GM12878 (cell line): ENCODE measurements around the gene DTD1. TPM values are rescaled to one million over a fixed set of nuclear protein-coding genes. Genes with fewer than 3 reads are reported as not detected.
A peak's percentile ranks its signal among the peaks of the same experiment; 100 is the strongest.

Source experiments
- ASH2L ChIP-seq: fragments of 300-600, 200-600 bp; sonication (generic); IDR thresholded peaks from 2 replicates; pipeline ENCODE4 v1.6.1; 2017; ENCODE audit warnings: low read depth, mild to moderate bottlenecking, borderline replicate concordance
- ATF3 ChIP-seq: IDR thresholded peaks from 2 replicates; pipeline ENCODE4 v1.6.1; 2011; ENCODE audit warnings: low read depth, mild to moderate bottlenecking, low read length, moderate library complexity, borderline replicate concordance; ENCODE audit errors: extremely low read depth
- EGR1 ChIP-seq, 2 experiments: IDR thresholded peaks; 1 replicate in 1 of 2; 2 replicates in 1 of 2; pipeline ENCODE4 v1.6.1; 2011 to 2012; ENCODE audit warnings: low read depth in 2 of 2, low read length in 2 of 2, borderline replicate concordance in 1 of 2, mild to moderate bottlenecking in 1 of 2, moderate library complexity in 1 of 2
- EP300 ChIP-seq, 2 experiments: fragments of 150-350 bp in 1 of 2; IDR thresholded peaks; 2 replicates each; pipeline ENCODE4 v1.6.1; 2011 to 2012; ENCODE audit warnings: low read depth in 2 of 2, low read length in 2 of 2, borderline replicate concordance in 1 of 2, improper control_type of control experiment in 1 of 2, inconsistent platforms in 1 of 2; ENCODE audit not compliant: control insufficient read depth in 1 of 2
- ETV6 ChIP-seq, 2 experiments: fragments of 450-650 bp in 1 of 2; IDR thresholded peaks in 1 of 2; conservative IDR thresholded peaks in 1 of 2; 2 replicates each; pipeline ENCODE4 v1.6.1; 2014; ENCODE audit warnings: antibody characterized with exemption in 1 of 2, borderline replicate concordance in 1 of 2, low read depth in 1 of 2, mild to moderate bottlenecking in 1 of 2, moderate library complexity in 1 of 2
- EZH2 ChIP-seq: IDR thresholded peaks from 2 replicates; pipeline ENCODE4 v1.6.1; 2012; ENCODE audit warnings: low read depth, mild to moderate bottlenecking, control low read depth, inconsistent platforms, low read length, borderline replicate concordance; ENCODE audit not compliant: control insufficient read depth
- FOXK2 ChIP-seq: fragments of 450-650 bp; IDR thresholded peaks from 2 replicates; pipeline ENCODE4 v1.6.1; 2017; ENCODE audit warnings: mild to moderate bottlenecking, moderate library complexity
- GABPA ChIP-seq: IDR thresholded peaks from 2 replicates; pipeline ENCODE4 v1.6.1; 2014; ENCODE audit warnings: antibody characterized with exemption, low read depth, mild to moderate bottlenecking, inconsistent platforms
- IKZF2 ChIP-seq, 2 experiments: fragments of 450-650 bp; IDR thresholded peaks; 2 replicates each; pipeline ENCODE4 v1.6.1; 2017; ENCODE audit warnings: mild to moderate bottlenecking in 2 of 2, moderate library complexity in 2 of 2
- IRF4 ChIP-seq: IDR thresholded peaks from 2 replicates; pipeline ENCODE4 v1.6.1; 2011; ENCODE audit warnings: low read depth, low read length
- IRF5 ChIP-seq: fragments of 450-650 bp; IDR thresholded peaks from 2 replicates; pipeline ENCODE4 v1.6.1; 2017; ENCODE audit warnings: borderline replicate concordance
- KAT2A ChIP-seq: conservative IDR thresholded peaks from 2 replicates; pipeline ENCODE4 v1.6.1; 2011; ENCODE audit warnings: low read depth, low read length; ENCODE audit not compliant: control insufficient read depth
- MYB ChIP-seq: fragments of 150-350 bp; IDR thresholded peaks from 2 replicates; pipeline ENCODE4 v1.6.1; 2014; ENCODE audit warnings: mild to moderate bottlenecking, low read depth, low read length, borderline replicate concordance
- NFIC ChIP-seq: IDR thresholded peaks from 2 replicates; pipeline ENCODE4 v1.6.1; 2012; ENCODE audit warnings: low read depth, mild to moderate bottlenecking, inconsistent platforms, low read length, moderate library complexity
- NR2C1 ChIP-seq: fragments of 450-650 bp; IDR thresholded peaks from 2 replicates; pipeline ENCODE4 v1.6.1; 2017; ENCODE audit warnings: antibody characterized with exemption, mild to moderate bottlenecking, moderate library complexity
- RAD51 ChIP-seq: fragments of 450-650 bp; IDR thresholded peaks from 2 replicates; pipeline ENCODE4 v1.6.1; 2016; ENCODE audit warnings: moderate library complexity, mild to moderate bottlenecking, inconsistent platforms
- SMAD1 ChIP-seq: fragments of 450-650 bp; IDR thresholded peaks from 2 replicates; pipeline ENCODE4 v1.6.1; 2018; ENCODE audit warnings: mild to moderate bottlenecking, low read depth; ENCODE audit not compliant: partially characterized antibody
- SMC3 ChIP-seq: IDR thresholded peaks from 2 replicates; pipeline ENCODE4 v1.6.1; 2011; ENCODE audit warnings: low read length, improper control_type of control experiment, borderline replicate concordance
- SPI1 ChIP-seq: IDR thresholded peaks from 2 replicates; pipeline ENCODE4 v1.6.1; 2011; ENCODE audit warnings: low read depth, mild to moderate bottlenecking, low read length, moderate library complexity, borderline replicate concordance; ENCODE audit not compliant: insufficient read depth
- TBL1XR1 ChIP-seq: IDR thresholded peaks from 2 replicates; pipeline ENCODE4 v1.6.1; 2012; ENCODE audit warnings: low read depth, low read length, improper control_type of control experiment
- TCF12 ChIP-seq: IDR thresholded peaks from 2 replicates; pipeline ENCODE4 v1.6.1; 2011; ENCODE audit warnings: low read depth, mild to moderate bottlenecking, low read length
- TCF7 ChIP-seq: IDR thresholded peaks from 2 replicates; pipeline ENCODE4 v1.6.1; 2014; ENCODE audit warnings: antibody characterized with exemption, borderline replicate concordance
- ZNF207 ChIP-seq: fragments of 450-650 bp; IDR thresholded peaks from 2 replicates; pipeline ENCODE4 v1.6.1; 2014; ENCODE audit warnings: antibody characterized with exemption, mild to moderate bottlenecking, borderline replicate concordance
- polyA plus RNA-seq, 11 experiments: library from polyadenylated mRNA; depleted of rRNA in 4 of 11; unstranded in 6 of 11; stranded (reverse) in 5 of 11; fragments of >200 nt; fragmentation: Nextera tagmentation in 4 of 11; fragmentation: Illumina TruSeq in 1 of 11; extraction: Ambion mirVana in 4 of 11; extraction: Trizol in 1 of 11; gene quantifications; 1 replicate in 1 of 11; 2 replicates in 10 of 11; pipeline versions ENCODE4 v1.2.1 to v1.2.3, GENCODE V29; 2011 to 2016; ENCODE audit warnings: inconsistent platforms in 2 of 11, missing spikeins in 2 of 11, low read depth in 1 of 11
- total RNA-seq, 4 experiments: library from RNA; depleted of rRNA in 3 of 4; stranded (reverse); fragments of >200 nt in 3 of 4; fragmentation: Illumina TruSeq in 1 of 4; extraction: Trizol in 1 of 4; gene quantifications; 2 replicates each; pipeline versions ENCODE4 v1.2.1 to v1.2.3, GENCODE V29; 2013 to 2021
- TF ChIP-seq, protein P1 (sequence below): IDR thresholded peaks from 2 replicates; pipeline ENCODE4 v1.6.1; 2012; ENCODE audit warnings: low read length, inconsistent platforms
- TF ChIP-seq, protein P2 (sequence below): fragments of 450-650 bp; IDR thresholded peaks from 2 replicates; pipeline ENCODE4 v1.6.1; 2017; ENCODE audit warnings: mild to moderate bottlenecking, low read depth, inconsistent platforms; ENCODE audit not compliant: poor library complexity, severe bottlenecking

Gene DTD1
- total and polyA plus RNA-seq, 10 of the 15 experiments (the other 5 are each of a cell fraction or from before 2014, with no cell fraction given): 24.3 to 99.8 (median 63.3) TPM

GRCh38 chr20:18754030-18754652 lies 166.3 kb downstream of the DTD1 start (continued):
- TF ChIP-seq, protein P1, sequence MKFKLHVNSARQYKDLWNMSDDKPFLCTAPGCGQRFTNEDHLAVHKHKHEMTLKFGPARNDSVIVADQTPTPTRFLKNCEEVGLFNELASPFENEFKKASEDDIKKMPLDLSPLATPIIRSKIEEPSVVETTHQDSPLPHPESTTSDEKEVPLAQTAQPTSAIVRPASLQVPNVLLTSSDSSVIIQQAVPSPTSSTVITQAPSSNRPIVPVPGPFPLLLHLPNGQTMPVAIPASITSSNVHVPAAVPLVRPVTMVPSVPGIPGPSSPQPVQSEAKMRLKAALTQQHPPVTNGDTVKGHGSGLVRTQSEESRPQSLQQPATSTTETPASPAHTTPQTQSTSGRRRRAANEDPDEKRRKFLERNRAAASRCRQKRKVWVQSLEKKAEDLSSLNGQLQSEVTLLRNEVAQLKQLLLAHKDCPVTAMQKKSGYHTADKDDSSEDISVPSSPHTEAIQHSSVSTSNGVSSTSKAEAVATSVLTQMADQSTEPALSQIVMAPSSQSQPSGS: peak; percentile 59; the same call in 1 of the 2 replicates
- TF ChIP-seq EGR1 (IDR thresholded peaks at IDR 0.05; ENCODE audit: borderline replicate concordance in 1 of 2, low read depth in 2 of 2, low read length in 2 of 2): 0 out of 3 replicates have a peak, but pooled peaks of 1 of the 2 experiments have one; percentile 39
- no peak; a peak in 1 of 4 replicates for TF ChIP-seq ETV6 (conservative IDR thresholded peaks at IDR 0.05 in 1 of 2, IDR thresholded peaks at IDR 0.05 in 1 of 2; ENCODE audit: borderline replicate concordance in 1 of 2, low read depth in 1 of 2)
- no peak for TF ChIP-seq KAT2A
- TF ChIP-seq IKZF2 (IDR thresholded peaks at IDR 0.05): peak; percentile 59 to 68; a peak in 2 of 4 replicates
- TF ChIP-seq IRF5: no peak
- peak; percentile 37; the same call in 1 of the 2 replicates for TF ChIP-seq NFIC
- TF ChIP-seq ATF3: no peak
- no peak for TF ChIP-seq MYB
- no peak for TF ChIP-seq NR2C1
- peak; percentile 25 to 69; a peak in 2 of 4 replicates for TF ChIP-seq EP300 (IDR thresholded peaks at IDR 0.05; ENCODE audit: borderline replicate concordance in 1 of 2, control insufficient read depth in 1 of 2, low read depth in 2 of 2, low read length in 2 of 2)
- no peak for TF ChIP-seq GABPA
- no peak for TF ChIP-seq SPI1
- peak; percentile 67; the same call in 1 of the 2 replicates for TF ChIP-seq TBL1XR1
- TF ChIP-seq EZH2: no peak
- TF ChIP-seq TCF7: no peak
- TF ChIP-seq, protein P2, sequence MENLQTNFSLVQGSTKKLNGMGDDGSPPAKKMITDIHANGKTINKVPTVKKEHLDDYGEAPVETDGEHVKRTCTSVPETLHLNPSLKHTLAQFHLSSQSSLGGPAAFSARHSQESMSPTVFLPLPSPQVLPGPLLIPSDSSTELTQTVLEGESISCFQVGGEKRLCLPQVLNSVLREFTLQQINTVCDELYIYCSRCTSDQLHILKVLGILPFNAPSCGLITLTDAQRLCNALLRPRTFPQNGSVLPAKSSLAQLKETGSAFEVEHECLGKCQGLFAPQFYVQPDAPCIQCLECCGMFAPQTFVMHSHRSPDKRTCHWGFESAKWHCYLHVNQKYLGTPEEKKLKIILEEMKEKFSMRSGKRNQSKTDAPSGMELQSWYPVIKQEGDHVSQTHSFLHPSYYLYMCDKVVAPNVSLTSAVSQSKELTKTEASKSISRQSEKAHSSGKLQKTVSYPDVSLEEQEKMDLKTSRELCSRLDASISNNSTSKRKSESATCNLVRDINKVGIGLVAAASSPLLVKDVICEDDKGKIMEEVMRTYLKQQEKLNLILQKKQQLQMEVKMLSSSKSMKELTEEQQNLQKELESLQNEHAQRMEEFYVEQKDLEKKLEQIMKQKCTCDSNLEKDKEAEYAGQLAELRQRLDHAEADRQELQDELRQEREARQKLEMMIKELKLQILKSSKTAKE: peak; percentile 92
- peak; percentile 58 for TF ChIP-seq RAD51
- no peak for TF ChIP-seq ASH2L
- peak; percentile 33 for TF ChIP-seq SMAD1
- TF ChIP-seq SMC3: peak; percentile 15; the same call in 1 of the 2 replicates
- TF ChIP-seq IRF4: no peak
- TF ChIP-seq ZNF207: no peak
- 0 out of 2 replicates have a peak, but pooled peaks have one; percentile 72 for TF ChIP-seq TCF12
- TF ChIP-seq FOXK2: no peak
